ENCODE data around the gene KCTD3. TPM values are rescaled to one million over a fixed set of nuclear protein-coding genes. Genes with fewer than 3 reads are reported as not detected.
A peak's percentile ranks its signal among the peaks of the same experiment; 100 is the strongest.

KCTD3 gene
- total RNA-seq, 4 donors from 2014 or later: 62.4 to 99.8 (median 82.0) TPM

- Histone ChIP-seq H3K36me3 (no peaks in the 10 kb centered on the region), H3K27ac (peak overlapping the region; percentile 23 to 79 (median 71)), H3K27me3 (no peaks in the 10 kb centered on the region), H3K9me3 (no peaks in the 10 kb centered on the region), H3K4me1 (peaks cover 0 to 16% (median 4%) of the 10 kb centered on the region in 4 donors), H3K4me3 (peak overlapping the region in 1 of 4 donors; percentile 27)
- peak; percentile 23 to 64 for DNase-seq (ENCODE audit: low spot score in 2 of 2)
- no peak for TF ChIP-seq POLR2A (IDR thresholded peaks at IDR 0.05)
- no peak for TF ChIP-seq CTCF (IDR thresholded peaks at IDR 0.05)
- peak in 1 of 2 donors; percentile 70 for TF ChIP-seq EP300 (IDR thresholded peaks at IDR 0.05)
- WGBS, 2 donors: 36 to 44% methylated on average over 9 of the region's 9 CpGs
Measured at GRCh38 chr1:215636258-215636965, 69.3 kb downstream of the KCTD3 start.

DNA sequence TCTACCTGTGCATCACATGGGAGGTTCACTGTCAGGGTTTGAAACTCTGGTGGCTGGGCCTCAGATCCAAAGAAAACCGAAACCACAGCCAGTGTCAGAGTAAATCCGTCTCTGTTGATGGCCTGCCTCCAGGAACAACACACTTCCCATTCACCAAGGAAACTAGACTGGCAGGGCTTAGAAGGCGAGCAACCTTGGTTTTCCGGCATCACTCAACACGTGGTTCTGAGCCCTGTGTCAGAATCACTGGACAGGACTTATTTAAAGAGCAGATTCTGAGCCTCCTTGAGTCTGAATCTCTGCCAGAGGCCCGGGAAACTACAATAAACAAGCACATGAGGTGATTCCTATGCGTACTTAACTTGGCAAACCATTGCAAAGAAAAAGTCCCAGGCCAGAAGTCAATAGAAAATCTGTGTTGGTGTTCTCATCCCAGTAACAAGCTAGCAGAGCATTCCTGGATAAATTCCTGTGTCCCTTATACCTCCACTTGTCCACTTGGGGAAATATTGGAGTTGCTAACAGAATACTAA, 70.0 kb downstream of the KCTD3 start:
- peaks cover 0 to 16% (median 4%) of the 10 kb centered on the region in 4 donors for H3K4me1 ChIP-seq
- no peaks in the 10 kb centered on the region for H3K9me3 ChIP-seq
- no peaks in the 10 kb centered on the region for H3K36me3 ChIP-seq
- no peaks in the 10 kb centered on the region for H3K27me3 ChIP-seq
- no peak for TF ChIP-seq POLR2A (IDR thresholded peaks at IDR 0.05)
- TF ChIP-seq EP300 (IDR thresholded peaks at IDR 0.05): peak in 1 of 2 donors; percentile 14
- H3K4me3 ChIP-seq: peak overlapping the region in 1 of 4 donors; percentile 27
- peak; percentile 40 to 72 for DNase-seq (ENCODE audit: low spot score in 2 of 2)
- peak overlapping the region in 3 of 4 donors; percentile 69 to 79 (median 73) for H3K27ac ChIP-seq
- 56 to 63% methylated on average over 7 of the region's 7 CpGs for WGBS, 2 donors

GRCh38 chr1:215640429-215641148, 73.5 kb downstream of the KCTD3 start:
- no peak for DNase-seq (ENCODE audit: low spot score in 2 of 2)
- H3K27ac ChIP-seq: no peak overlapping the region
- peaks cover 0 to 11% (median 2%) of the 10 kb centered on the region in 4 donors for H3K4me1 ChIP-seq
- H3K9me3 ChIP-seq: no peaks in the 10 kb centered on the region
- no peak for TF ChIP-seq POLR2A (IDR thresholded peaks at IDR 0.05)
- TF ChIP-seq CTCF (IDR thresholded peaks at IDR 0.05): no peak
- TF ChIP-seq EP300 (IDR thresholded peaks at IDR 0.05): no peak
- WGBS, 2 donors: 93% methylated on average over 18 of the region's 18 CpGs
- H3K36me3 ChIP-seq: no peaks in the 10 kb centered on the region
- H3K4me3 ChIP-seq: no peak overlapping the region
- no peaks in the 10 kb centered on the region for H3K27me3 ChIP-seq

DNA sequence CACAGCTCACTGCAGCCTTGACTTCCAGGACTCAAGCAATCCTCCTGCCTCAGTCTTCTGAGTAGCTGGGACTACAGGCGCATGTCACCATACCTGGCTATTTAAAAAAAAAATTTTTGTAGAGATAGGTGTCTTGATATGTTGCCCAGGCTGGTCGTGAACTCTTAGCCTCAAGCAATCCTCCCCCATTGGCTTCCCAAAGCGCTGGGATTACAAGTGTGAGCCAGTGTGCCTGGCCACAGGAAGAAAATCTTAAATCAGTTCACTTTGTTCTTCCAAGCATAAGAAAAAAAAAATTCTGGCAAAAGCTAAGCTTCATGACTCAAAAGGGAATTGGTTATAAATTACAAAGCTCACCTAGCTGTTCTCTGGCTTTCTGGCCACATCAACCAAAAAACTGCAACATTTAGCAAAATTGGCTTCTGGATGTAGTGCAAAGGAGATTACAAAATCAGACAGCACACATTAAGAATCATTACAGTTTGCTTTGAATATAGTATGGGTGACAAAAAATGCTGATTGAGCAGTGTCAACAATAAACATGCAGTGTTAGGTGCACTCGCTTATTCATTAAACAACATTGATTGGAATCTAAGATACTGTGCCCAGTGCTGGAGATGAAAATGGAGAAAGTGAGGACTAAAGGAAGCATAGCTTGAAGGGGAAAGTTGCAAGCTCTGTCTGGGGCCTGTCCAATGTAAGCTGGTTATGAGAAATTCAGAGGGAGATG, 76.7 kb downstream of the KCTD3 start:
- Histone ChIP-seq H3K9me3 (no peaks in the 10 kb centered on the region), H3K4me1 (no peaks in the 10 kb centered on the region), H3K4me3 (no peak overlapping the region), H3K27ac (no peak overlapping the region), H3K36me3 (no peaks in the 10 kb centered on the region), H3K27me3 (no peaks in the 10 kb centered on the region)
- 86 to 91% methylated on average over 4 of the region's 4 CpGs for WGBS, 2 donors
- TF ChIP-seq EP300 (IDR thresholded peaks at IDR 0.05): peak in 1 of 2 donors; percentile 13
- no peak for TF ChIP-seq POLR2A (IDR thresholded peaks at IDR 0.05)
- no peak for DNase-seq (ENCODE audit: low spot score in 2 of 2)

DNA sequence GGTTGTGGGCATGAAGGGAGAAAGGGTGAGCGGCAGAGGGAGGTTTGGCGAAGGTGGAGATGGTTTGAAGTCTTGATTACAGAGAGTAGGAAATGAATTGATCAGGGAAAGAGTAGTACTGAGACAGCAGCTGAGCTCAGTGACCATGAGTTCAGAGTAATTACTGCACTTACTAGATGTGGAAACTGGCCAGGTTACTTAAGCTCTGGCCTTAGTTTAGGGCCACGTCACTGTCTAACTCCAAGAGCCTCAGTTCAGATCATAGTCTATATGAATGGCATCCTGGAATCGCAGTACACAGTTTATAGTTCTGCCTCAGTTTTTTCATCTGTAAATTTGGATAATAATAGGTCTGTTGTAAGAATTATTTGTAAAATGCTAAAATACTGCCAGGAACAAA, 78.1 kb downstream of the KCTD3 start:
- H3K27ac ChIP-seq: no peak overlapping the region
- H3K27me3 ChIP-seq: no peaks in the 10 kb centered on the region
- no peaks in the 10 kb centered on the region for H3K4me1 ChIP-seq
- no peak for DNase-seq (ENCODE audit: low spot score in 2 of 2)
- H3K4me3 ChIP-seq: no peak overlapping the region
- no peaks in the 10 kb centered on the region for H3K9me3 ChIP-seq
- no peaks in the 10 kb centered on the region for H3K36me3 ChIP-seq
- TF ChIP-seq EP300 (IDR thresholded peaks at IDR 0.05) (no peak), CTCF (IDR thresholded peaks at IDR 0.05) (no peak), POLR2A (IDR thresholded peaks at IDR 0.05) (no peak)
- WGBS, 2 donors: 90 to 91% methylated on average over 4 of the region's 4 CpGs
